NCI-H2171 treated with DMSO at 0.1 percent for 48 hours (cell line): Measurements from ENCODE around the gene MED27.

ENCODE experiments used
- DNase-seq: peaks from one replicate; lab custom pipeline; 2025; lab: John Stamatoyannopoulos, UW

The MED27 gene, protein sequence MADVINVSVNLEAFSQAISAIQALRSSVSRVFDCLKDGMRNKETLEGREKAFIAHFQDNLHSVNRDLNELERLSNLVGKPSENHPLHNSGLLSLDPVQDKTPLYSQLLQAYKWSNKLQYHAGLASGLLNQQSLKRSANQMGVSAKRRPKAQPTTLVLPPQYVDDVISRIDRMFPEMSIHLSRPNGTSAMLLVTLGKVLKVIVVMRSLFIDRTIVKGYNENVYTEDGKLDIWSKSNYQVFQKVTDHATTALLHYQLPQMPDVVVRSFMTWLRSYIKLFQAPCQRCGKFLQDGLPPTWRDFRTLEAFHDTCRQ

DNA sequence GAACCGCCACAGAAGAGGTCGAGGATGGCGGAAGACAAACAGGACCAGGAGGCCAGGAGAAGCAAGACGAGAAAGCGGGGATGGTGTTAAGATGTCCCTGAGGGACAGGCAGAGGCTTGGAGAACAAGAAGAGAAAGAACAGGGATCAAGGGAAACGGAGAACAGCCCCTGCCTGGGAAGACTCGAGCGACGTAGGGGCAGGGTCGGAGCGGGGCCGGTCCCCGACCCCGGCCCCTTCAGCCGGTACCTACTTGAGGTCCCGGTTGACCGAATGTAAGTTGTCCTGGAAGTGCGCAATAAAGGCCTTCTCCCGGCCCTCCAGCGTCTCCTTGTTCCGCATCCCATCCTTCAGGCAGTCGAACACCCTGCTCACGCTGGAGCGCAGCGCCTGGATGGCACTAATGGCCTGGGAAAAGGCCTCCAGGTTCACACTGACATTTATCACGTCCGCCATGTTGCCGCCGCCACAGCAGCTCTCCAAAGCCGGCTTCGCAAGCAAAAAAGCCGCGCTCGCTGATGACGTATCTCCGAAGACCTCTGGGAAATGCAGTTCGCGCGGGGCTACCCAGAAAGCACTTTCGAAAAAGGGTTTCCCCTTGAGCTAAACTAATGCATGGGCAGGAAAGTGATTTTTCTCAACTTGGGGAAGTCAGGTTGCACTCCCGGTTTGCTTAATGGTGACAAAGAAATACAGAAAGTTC lies at the start of gene MED27:
TSS of gene MED27 (minus strand) at position 477 of the 701 bp plus-strand sequence. CDS start at position 454, 23 bp downstream.
- peak; percentile 96 for DNase-seq

DNA sequence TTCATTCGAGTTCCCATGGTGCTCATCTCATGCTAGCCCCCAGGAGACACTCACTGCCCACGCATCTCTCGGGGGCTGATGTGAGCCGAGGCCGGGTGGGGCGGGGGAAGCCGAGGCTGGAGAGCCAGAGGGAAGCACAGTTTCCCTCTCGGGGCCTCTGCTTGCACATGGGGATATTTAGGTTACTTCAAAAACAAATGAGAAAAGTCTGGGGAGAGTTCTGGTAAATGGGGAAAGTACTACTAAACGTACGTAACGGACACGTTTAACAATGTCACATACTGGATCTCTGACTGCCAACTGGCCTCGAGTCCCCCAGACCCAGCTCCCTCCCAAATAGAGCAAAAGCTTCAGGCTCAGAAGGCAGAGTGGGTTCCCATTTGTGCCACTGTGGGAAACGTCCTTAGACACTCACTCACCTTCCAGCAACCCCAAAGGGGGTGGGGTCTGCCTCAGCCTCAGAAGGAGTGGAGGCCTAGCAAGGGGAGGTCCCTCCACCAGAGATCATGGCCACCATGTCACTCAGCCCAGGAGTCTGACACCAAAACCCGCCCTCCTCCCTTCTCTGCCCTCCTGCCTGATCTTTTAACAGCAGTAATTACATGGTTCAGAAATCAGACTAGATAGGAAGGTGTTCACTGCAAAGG lies 48.3 kb upstream of the MED27 start:
- DNase-seq = no peak

DNA sequence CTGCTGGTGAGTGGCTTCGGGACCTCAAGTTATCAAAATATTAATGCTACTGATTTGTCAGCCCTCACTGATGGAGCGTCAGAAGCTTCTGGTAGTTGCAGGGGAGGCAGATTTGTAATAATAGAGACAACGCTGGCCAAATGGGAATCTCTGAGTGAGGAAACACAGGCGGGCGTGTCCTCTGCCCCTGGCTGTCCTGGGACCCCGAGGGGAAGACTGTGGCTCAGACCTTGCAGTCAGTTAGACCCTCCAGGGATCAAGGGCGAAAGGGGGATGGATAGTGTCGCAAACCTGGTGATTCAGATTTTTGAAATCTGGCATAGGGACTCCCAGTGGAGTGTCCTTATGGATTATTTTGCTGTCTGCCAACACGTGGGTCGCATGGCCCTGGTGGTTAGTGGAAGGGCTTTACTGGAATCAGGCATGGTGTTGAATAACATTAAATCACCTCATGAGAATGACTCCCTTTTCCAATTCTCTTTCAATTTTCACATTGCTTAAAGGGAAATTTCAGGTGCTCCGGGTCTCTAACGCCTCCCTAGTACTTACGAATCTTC lies 47.1 kb upstream of the MED27 start:
- no peak for DNase-seq

DNA sequence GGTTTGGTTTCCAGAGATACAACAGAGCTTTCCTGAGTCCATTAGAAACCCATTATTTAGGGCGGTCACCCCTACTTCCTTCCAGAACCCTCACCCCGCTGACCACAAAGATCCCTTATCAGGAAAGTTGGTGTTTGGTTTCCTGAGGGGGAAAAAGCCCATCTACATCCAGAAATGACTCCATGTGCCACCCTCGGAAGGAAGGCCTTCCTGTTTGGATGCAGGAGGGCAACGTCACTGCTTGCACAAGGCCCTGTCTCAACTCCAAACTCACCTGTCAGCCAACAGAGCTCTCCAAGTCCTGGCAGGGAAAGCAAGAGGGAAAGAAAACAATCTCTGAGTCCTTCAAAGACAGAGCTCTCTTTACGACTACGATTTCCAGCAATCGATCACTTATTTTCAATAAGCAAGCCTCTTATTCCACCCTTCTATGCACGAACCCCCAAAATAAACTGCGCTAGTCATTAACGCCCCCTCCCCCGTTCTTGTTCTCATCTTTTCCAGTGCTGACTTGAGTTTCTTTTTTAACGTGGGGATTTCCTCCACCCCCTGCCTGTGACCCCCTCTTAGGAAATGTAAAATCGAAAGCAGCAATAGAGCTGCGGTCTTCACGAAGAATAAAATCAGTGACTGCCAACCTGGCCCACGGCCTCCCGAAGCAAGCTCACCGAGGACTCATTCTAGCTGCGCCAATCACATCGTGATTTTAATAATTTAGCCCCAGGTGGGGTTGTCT lies 46.4 kb upstream of the MED27 start:
- no peak for DNase-seq

DNA sequence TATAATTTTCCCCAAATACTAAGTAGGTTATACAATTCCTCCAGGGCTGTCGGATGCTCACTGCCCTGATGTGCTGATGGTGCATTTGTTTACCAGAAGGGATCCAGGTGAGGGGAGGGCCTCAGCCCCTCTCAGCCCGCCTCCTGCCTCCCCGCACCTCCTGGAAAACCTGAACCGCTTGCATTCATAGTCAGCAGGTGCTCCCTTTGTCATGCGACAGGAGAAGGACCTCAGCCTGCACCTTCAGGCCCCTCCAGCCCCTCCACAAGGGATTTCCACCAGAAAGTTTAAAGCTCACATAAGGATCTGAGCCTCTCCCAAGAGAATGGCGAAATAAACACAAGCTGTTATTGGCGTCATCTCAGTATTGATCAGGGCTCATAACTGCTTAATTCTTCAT lies 45.7 kb upstream of the MED27 start:
- DNase-seq = peak; percentile 54

DNA sequence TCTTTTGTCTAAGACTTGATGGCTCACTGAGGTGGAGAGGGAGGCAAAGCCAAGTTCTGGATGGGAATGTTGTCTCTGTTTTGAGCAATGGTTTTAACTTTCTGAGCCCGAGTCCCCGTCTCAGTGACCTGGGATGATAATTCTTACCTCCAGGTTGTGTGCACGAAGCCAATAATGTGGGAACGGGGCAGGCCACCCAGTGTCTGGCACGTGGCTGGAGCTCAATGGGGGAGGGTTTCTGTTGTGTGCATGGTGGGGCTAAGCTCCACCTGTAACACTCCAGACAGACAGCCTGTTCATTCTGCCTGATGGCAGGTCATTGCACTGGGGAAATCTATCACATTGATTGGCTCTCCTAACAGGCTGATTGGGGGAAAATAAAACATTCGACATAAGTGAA lies 45.1 kb upstream of the MED27 start:
- DNase-seq = no peak

DNA sequence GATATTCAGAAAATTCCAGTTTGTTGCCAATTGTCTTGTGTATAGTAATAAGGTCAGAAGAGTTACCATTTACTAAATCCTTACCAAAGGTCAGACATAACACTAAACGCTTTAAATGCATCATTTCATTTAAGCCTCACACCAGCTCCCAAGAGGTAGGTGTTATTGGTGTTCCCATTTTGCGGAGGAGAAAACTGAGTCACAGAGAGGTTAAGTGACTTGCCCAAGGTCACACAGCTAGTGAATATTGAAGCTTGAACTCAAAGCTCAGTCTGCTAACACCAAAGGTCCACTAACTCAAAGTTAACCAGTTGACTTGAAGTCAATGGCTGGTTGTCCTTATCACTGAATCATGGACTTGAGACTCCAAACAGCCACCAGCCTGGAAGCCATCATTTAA lies 41.4 kb upstream of the MED27 start:
- no peak for DNase-seq

DNA sequence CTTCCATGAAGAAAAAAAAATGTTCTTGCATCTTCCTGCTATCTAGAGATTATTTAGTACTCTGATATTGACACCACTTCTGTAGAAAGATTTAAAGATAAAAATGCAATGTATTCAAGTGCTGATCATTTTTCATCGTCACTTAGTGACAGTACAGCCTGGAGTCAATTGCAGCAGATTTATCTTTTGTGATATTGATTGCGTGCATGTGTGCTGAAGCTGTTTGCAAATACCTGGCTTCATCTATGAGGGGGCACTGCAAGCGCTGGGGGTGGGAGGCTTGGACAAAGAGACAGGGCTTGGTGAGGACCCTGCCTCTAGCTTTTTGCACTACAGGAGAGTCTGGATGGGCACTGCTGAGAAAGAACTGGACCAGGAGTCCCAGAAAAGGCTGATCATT lies 38.0 kb upstream of the MED27 start:
- no peak for DNase-seq

DNA sequence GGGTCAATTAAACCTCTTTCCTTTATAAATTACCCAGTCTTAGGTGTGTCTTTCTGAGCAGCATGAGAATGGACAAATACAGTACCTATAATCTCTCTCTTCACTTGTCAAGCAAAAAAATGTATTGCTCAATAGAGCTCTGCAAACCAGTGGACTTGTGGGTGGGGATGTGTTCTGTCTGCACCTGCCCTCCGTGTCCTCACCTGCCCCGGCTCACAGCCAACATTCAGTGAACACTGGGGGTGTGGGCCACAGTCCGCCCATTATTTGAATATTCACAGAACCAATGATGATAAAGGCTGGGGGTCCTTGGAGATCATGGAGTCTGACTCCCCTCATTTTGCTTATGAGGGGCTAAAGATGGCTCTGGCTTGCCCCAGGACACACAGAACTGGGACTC lies 36.9 kb upstream of the MED27 start:
- DNase-seq = no peak

DNA sequence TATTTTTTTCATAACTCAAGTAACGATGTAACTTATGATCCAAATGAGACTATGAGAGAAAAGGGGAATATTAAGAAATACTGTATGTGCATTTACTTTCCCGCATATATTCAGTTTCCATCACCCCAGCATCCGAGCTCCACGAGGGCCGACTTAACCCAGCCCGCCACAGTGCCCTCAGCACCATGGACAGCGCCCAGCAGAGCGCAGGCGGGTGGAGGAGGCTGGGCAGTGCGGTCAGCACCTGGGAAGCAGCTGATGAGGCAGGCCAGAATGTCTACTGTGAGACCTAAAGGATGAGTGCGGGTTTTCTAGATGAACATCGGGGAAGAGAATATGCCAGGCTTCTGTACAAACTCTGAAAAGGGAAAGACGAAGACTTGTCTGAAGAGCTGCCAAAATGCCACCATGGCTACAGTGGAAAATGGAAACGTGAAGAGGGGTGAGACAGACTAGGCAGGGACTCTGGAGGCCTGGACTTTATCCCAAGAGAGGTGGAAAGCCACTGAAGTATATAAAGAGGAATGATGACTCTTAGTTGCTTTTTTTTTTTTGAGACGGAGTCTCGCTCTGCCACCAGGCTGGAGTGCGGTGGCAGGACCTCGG lies 34.5 kb upstream of the MED27 start:
- no peak for DNase-seq

DNA sequence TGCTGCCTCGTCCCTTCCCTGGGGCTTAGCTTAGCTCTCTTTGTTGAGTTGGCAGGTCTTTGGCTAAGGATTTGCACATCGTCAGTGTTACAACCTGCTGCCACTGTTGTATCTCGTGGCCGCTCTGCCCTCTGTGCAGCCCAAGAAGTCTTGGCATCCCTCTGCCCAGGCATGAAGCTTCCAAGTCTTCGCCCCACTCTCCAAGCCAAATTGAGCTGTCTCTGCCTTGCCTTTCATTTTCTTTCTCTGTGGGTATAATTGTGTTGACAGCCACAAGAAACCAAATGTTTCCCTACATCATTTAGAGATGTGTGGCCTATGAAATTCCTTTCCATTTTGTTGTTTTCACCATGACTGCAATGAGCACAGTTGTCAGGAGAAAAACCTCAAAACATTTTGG lies 29.6 kb upstream of the MED27 start:
- no peak for DNase-seq

DNA sequence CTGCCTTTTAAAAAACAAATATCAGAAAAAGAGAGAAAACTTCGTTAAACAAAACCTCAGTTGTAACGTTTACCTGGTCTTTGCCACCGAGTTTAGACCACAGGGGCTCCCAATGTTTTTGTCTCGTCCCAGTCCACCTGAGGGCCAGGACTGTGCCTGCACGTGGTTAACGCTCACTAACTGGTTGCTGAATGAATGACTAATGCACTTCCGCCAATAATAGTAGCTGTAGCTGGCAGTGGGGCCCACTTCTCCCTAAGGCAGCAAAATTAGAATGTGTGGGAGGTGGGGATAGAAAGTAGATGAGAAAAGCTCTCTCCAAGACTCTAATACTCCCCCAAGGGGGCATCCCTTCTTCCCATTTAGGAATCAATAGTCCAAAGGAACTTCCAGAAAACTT lies 29.1 kb upstream of the MED27 start:
- no peak for DNase-seq

DNA sequence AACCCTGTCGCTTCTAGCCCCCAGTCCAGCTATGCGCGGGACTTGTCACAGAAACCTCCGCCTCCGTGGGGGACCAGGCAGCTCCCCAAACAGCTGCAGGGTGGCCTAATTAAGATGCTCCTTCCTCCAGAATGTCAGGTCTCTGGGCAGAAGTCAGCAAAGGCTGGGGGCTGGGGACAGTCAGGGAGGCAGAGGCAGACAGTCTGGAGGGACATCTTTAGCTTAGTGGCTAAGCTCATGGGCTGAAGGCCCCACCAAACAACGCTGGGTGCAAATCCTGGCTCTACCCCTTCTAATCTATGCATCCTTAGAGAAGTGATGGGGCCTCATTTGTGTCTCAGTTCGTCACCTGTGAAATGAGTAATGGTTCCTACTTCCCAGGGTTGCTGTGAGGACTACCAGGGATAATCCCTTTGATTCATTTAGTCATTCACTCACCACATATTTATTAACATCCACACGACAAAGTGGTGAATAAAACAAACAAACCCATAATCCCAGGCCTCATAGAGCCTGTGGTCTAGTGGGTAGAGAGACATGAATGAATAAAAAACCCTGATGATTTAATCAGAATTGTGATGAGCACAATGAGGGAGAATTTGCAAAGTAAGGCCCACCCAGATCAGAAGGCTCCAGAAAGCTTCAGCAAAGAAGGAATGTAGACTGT lies 20.2 kb upstream of the MED27 start:
- DNase-seq = no peak

DNA sequence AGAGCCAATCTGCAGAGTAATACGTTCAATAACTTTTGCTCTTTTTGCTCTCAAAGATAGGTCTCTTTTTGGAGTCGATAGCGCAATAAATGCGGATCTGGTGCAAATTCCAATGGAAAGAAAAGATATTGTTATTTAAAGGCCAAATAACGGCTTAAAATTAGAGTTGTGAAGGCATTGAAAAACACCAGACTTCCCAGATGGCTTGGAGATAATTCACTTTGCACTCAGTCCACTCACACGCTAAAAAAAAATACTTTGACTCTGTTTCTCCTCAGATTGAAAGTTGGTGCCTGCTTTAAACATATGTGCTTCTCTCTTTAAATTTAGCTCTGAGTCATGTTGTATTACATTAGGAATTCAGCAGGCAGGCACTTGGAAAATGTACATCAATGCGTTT lies 19.5 kb upstream of the MED27 start:
- DNase-seq = no peak

DNA sequence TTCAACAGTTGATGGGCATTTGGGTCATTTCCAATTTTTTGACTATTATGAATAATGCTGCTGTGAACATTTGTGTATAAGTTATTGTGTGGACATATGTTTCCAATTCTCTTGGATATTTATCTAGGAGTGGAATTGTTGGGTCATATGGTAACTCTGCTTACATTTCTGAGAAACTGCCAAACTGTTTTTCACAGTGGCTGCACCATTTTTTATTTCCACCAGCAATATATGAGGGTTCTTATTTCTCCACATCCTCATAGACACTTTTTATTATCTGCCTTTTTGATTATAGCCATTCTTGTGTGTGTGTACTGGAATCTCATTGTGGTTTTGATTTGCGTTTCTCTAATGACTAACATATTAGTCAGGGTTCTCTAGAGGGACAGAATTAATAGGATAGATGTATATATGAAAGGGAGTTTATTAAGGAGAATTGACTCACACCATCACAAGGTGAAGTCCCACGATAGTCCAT lies 14.7 kb upstream of the MED27 start:
- no peak for DNase-seq

DNA sequence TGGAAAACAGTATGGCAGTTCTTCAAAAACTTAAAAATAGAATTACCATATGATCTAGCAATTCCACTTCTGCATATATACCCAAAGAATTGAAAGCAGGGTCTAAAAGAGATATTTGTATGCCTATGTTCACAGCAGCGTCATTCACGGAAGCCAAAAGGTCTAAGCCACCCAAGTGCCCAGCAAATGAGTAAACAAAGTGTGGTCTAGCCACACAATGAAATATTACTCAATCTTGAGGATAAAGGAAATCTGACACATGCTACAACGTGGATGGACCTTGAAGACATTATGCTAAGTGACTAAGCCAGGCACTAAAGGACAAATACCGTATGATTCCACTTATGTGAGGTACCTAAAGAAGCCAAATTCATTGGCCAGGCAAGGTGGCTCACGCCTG lies 11.1 kb upstream of the MED27 start:
- no peak for DNase-seq

DNA sequence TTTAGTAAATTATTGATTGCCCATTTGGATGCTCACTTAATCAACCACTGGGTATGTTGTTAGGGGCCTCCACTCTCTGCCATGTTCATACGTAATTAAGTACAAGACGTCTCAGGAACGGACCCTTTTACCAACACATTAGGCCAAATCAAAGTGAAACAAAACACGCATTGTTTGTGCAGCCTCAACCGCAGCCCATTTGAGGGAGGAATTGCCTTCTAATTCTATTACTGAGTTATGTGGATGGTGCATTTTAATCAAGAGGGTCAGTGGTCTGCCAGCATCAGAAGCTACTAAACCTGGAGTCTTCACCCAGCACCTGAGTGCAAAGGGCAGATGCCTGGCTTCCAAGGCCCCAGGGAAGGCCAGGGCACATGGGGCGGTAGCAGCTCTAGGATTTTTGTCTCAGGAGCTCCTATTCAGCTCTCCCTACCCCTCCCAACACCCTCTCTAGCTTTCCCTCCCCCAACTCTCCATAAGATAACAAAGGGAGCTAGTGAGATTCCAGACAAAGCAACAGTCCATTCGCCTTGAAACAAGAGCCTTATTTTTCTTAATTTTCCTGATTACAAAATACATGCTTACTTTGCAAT lies 7.9 kb upstream of the MED27 start:
- no peak for DNase-seq

DNA sequence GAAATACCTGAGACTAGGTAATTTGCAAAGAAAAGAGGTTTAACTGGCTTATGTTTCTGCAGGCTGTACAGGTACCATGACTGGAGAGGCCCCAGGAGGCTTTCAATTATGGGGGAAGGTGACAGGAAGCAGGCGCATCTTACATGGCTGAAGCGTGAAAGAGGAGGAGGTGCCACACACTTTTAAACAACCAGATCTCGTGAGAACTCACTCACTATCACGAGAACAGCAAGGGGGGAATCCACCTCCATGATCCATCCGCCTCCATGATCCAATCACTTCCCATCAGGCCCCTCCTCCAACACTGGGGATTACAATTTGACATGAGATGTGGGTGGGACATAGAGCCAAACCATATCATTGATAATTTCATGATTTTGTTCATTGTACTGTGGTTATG lies 2.5 kb upstream of the MED27 start:
- no peak for DNase-seq

DNA sequence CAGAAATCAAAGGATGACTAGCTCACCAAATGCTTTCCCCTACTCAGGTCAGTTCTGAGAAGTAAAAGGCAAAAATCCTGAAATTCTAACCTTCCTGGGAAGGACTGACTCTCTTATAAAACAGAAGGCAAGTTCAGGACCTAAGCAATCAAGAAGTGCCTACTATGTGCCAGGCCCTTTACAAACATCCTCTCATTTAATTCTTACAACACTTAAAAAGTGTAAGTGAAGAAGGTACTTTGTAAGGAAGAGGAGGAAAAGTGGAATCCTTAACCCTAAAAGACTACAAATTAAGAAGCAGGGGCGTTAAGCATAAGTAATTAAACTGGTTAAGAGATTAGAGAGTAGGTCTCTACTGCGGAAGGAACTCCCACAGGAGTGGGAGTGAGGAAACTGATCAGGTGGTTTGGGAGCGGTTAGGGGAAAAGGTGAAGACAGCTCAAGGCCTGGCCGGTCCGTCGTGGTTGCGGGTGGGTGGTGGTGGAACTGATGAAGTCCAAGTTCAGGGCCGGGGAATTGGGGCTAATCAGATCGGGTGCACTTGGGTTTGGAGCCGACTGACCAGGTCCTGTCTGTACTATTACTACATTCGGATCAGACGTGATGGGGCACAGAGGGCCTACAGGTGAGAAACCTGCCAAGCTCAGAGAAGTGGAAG lies 839 bp downstream of the MED27 start:
- no peak for DNase-seq
